H7 (cell line): ENCODE data around the gene LDLRAD4. TPM values are rescaled to one million over a fixed set of nuclear protein-coding genes. Genes with fewer than 3 reads are reported as not detected.

Experiments
- DNase-seq: peaks from one replicate; pipeline ENCODE4 v3.0.0; 2012
- H3K27me3 ChIP-seq: 2 replicates; pipeline ENCODE4 v1.6.0; 2011; ENCODE audit warnings: mild to moderate bottlenecking, low read length; ENCODE audit not compliant: control insufficient read depth, insufficient read depth
- H3K36me3 ChIP-seq: replicated peaks from 2 replicates; pipeline ENCODE4 v1.5.1; 2011; ENCODE audit warnings: low read length; ENCODE audit not compliant: control insufficient read depth, insufficient read depth
- H3K4me3 ChIP-seq: 2 replicates; pipeline ENCODE4 v1.5.1; 2011; ENCODE audit warnings: low read depth, mild to moderate bottlenecking, control low read depth, low read length, moderate library complexity; ENCODE audit not compliant: insufficient read depth
- total RNA-seq: library from RNA; depleted of rRNA; stranded (reverse); fragments of >200 nt; shearing (Covaris generic); gene quantifications from 2 replicates; pipeline ENCODE4 v1.2.3, GENCODE V29; 2014

Gene LDLRAD4
- total RNA-seq, 1 experiment from 2014 or later, result 21.0 TPM

DNA sequence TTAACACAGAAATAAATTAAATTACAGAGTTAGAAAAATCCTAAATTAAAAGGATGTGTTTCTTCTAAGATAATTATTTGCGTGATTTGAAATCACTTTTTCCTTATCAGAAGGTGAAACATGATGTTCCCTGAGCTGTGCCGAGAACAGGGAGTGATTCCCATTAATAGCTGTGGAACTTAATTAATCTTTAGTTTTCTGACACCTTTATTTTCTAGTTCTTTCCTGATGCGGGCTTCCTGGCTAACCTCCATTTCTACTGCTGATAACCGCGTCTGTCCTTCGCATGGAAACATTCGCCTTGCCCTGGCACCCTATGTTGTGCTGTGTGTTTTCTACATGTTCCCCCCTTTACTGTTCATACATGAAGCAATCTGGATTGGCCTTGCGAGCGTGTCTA, 334.9 kb downstream of the LDLRAD4 start:
- Histone ChIP-seq H3K4me3 (no peak overlapping the region), H3K27me3 (no peaks in the 10 kb centered on the region), H3K36me3 (no peaks in the 10 kb centered on the region)
- DNase-seq, result no peak

GRCh38 chr18:13555192-13555591, 336.6 kb downstream of the LDLRAD4 start:
- Histone ChIP-seq H3K27me3 (no peaks in the 10 kb centered on the region), H3K36me3 (no peaks in the 10 kb centered on the region), H3K4me3 (no peak overlapping the region)
- DNase-seq, result no peak

DNA sequence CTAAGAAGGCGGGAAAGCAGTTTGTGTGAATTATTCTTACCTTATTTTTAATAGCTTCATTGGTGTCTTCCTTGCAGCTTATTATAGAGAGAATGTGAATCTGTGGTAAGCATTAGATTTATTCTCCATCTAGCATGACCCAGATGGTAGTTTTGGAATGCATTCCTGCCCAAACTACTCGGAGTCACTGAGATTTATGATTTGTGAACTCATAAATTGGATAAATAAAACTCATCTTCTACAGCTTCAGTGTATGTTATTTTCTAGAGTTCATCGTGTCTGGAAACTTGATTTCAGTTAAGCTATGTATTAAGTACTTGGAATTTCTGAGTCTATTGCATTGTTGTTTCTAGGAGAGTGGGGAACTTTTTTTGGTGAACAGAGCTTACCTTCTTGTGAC, 337.3 kb downstream of the LDLRAD4 start:
- Histone ChIP-seq H3K4me3 (no peak overlapping the region), H3K27me3 (no peaks in the 10 kb centered on the region), H3K36me3 (no peaks in the 10 kb centered on the region)
- no peak for DNase-seq

DNA sequence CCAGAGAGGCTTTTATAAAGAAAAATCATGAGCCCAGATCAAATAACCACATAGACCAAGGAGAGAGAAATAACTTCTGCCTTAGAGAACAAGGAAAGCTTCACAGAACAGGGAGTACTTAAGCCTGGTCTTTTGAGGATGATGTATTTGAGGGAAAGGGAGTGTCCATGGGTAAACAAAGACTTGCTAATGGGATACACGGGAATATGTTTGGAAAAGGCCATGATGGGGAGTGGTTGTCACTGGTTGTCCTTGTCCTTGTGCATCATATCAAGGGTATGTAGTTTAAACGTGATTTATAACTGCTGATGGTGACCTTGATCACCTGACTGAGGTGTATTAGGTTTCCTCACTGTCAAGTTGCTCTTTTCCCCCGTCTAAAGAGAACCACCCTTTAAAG, 337.9 kb downstream of the LDLRAD4 start:
- Histone ChIP-seq H3K4me3 (no peak overlapping the region), H3K36me3 (no peaks in the 10 kb centered on the region)
- DNase-seq, result no peak

DNA sequence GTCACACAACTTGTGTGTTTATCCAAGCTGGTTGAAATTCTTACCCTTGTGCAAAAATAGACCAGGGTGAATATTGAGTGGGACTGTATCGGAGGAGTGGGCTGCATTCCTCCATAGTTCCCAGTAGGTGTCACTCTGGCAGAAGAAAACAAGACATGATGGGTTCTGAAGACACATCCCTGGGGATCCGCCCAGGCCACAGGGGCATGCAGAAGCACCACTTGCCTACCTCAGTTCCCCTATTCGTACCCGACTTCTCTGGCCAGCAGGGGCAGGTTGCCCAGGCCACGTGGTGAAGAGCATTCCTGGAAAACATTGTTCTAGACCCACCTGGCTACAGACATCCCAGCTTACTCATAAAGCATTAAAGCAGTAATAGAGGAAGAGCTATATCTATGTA, 339.6 kb downstream of the LDLRAD4 start:
- Histone ChIP-seq H3K4me3 (no peak overlapping the region), H3K27me3 (no peaks in the 10 kb centered on the region), H3K36me3 (no peaks in the 10 kb centered on the region)
- peak; percentile 84 for DNase-seq

More for the DNA sequence above, 337.9 kb downstream of the LDLRAD4 start:
- H3K27me3 ChIP-seq, result no peaks in the 10 kb centered on the region

- DNase-seq, result no peak
- Histone ChIP-seq H3K4me3 (no peak overlapping the region), H3K36me3 (no peaks in the 10 kb centered on the region), H3K27me3 (no peaks in the 10 kb centered on the region)
Measured at GRCh38 chr18:13558790-13559189, 340.2 kb downstream of the LDLRAD4 start.

GRCh38 chr18:13559754-13560153, 341.2 kb downstream of the LDLRAD4 start:
- H3K27me3 ChIP-seq, result no peaks in the 10 kb centered on the region
- H3K4me3 ChIP-seq, result no peak overlapping the region
- DNase-seq, result no peak
- no peaks in the 10 kb centered on the region for H3K36me3 ChIP-seq

DNA sequence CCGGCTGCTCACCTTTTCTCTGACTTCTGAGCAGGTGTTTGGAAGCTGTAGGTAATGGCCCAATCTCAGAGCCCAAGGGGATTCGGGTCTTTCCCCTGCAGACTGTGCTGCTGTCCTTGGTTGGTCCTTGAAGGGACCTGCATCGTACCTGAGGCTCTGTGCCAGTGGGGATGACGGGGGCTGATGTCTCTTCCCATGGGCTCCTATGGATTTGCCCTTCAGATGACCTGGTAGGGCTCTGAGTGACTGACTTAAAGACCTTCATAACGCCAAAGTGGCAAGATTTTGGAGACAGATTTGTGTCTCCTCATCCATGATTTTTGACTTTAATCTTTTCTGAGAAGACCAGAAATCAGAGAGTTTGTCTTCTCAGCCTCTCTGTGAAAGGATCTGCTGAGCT, 341.7 kb downstream of the LDLRAD4 start:
- Histone ChIP-seq H3K27me3 (no peaks in the 10 kb centered on the region), H3K36me3 (no peaks in the 10 kb centered on the region), H3K4me3 (no peak overlapping the region)
- no peak for DNase-seq

DNA sequence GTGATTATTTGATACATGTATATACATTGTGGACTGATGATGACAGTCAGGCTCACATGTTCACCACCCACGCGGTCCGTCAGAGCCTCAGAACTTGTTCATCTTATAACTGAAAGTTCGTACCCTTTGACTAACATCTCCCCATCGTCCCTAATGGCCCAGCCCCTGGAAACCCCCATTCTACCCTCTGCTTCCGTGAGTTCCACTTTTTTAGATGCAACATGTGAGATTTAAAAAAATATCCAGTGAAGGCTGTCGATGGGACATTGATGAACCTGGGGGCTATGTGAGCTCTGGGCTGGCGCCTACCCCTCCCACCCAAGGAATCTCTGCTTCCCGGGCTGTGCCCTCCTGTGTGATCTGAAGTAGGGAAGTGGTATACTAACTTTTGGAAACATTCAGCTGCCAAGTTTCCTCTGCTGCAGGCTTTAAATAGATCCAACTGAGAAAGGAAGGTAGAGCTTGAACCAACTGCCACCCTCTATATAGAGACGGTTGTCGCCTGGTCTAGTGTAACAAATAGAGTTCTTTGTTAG, 344.0 kb downstream of the LDLRAD4 start:
- Histone ChIP-seq H3K27me3 (no peaks in the 10 kb centered on the region), H3K36me3 (no peaks in the 10 kb centered on the region), H3K4me3 (no peak overlapping the region)
- peak; percentile 46 for DNase-seq

GRCh38 chr18:13563390-13563805, 344.8 kb downstream of the LDLRAD4 start:
- H3K27me3 ChIP-seq, result no peaks in the 10 kb centered on the region
- no peaks in the 10 kb centered on the region for H3K36me3 ChIP-seq
- DNase-seq, result no peak
- no peak overlapping the region for H3K4me3 ChIP-seq

DNA sequence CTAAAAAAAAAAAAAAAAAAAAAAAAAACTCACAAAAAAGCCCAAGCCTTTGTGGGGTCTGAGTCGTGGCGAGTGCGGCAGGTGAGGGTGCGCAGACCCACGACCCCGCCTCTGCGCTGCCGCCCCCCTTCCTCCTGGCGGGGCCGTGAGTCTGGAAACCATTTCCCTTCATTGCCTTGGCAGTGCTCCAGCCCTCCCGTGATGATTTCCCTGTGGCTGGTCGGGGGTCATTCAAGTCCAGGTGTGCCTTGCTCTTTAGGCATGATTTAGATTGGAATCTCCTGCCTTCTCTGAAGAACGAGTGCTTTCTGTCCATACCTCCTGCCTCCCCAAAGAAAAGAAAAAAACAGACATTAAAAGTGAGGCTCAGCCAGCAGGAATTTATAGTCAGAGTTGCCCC, 346.0 kb downstream of the LDLRAD4 start:
- Histone ChIP-seq H3K4me3 (no peak overlapping the region), H3K36me3 (no peaks in the 10 kb centered on the region)
- DNase-seq, result peak; percentile 41

GRCh38 chr18:13565228-13565627, 346.7 kb downstream of the LDLRAD4 start:
- H3K27me3 ChIP-seq, result no peaks in the 10 kb centered on the region
- H3K4me3 ChIP-seq, result no peak overlapping the region
- no peaks in the 10 kb centered on the region for H3K36me3 ChIP-seq
- DNase-seq, result no peak

More for the DNA sequence above, 346.0 kb downstream of the LDLRAD4 start:
- no peaks in the 10 kb centered on the region for H3K27me3 ChIP-seq

DNA sequence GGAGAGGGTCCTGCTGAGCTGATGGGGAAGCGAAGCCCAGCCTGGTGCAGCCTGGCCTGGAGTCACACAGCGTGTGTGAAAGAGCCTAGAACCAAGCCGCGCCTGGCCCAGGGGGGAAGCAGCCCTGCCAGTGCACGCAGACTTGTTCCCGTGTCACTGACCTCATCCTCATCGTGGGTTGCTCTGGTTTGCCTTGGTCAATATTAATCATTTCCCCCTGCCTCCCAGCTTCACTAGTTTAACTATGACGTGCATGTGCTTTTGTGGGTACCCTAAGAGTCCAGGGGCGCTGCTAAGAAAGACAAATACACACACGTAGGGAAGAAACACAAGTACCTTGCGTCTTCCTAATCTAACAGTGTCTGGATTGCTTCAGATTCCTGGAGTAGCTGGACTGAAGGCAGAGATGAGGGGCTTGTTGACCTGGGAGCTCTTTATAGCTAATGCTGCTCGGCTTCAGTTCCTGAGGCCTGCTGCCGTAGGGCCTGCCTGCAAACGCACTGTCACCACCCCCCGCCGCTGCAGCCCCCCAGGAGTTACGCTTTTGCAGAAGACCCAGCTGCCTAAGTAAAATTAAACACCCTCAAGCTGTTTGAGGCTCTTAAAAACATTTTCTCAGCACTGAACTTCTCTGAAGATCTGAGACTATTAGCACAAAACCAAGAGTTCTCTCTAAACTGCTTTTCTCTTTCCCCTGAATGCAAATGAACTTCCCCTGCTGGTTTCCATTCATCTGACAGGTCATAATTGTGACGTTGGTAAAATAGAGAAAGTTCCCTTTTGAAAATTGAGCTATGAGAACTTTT, 348.6 kb downstream of the LDLRAD4 start:
- H3K4me3 ChIP-seq, result no peak overlapping the region
- H3K27me3 ChIP-seq, result no peaks in the 10 kb centered on the region
- H3K36me3 ChIP-seq, result no peaks in the 10 kb centered on the region
- peak; percentile 62 for DNase-seq

DNA sequence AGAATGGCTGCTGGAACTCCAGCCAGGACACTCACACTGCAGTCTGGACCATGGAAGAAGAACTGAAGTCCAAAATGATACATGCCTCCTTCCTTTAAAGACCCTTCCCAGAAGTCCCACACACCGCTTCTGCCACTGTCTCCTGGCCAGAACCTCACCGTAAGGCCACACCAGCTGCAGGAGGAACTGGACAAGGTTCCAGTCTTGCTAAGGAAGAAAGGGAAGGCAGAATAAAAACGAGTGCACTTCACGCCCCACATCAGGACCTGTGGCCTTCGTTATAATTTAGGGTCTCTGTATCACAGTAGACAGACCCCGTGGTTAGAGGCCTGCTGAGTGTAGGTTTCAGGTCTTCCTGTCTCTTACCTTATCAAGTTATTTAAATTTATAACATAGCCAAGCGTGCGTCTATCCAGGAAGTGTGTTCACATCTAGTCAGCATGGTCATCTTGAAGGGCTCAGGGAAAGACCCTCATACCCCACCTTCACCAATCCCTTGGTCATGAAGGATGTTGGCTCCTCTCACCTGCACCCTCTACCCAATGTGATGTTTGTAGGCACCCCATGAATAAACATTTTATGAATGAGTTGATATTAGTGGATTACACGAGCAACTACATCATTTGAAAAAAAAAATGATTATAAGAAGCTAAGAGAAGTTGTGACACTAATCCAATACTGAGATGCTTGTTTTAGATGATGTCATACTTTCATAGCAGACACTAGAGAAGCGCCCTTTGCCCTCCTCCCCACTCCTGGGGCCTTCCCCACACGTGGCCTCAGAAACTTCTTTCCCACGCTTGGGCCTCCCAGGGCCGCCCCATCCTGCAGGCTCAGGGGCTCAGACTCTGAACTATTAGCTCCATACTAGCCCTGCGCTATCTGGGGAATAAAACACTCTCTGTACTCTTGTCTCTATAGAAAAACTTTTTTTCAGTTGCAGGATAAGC, 350.2 kb downstream of the LDLRAD4 start:
- Histone ChIP-seq H3K36me3 (no peaks in the 10 kb centered on the region), H3K27me3 (no peaks in the 10 kb centered on the region), H3K4me3 (no peak overlapping the region)
- no peak for DNase-seq

GRCh38 chr18:13570216-13570615, 351.7 kb downstream of the LDLRAD4 start:
- no peaks in the 10 kb centered on the region for H3K27me3 ChIP-seq
- H3K36me3 ChIP-seq, result no peaks in the 10 kb centered on the region
- H3K4me3 ChIP-seq, result no peak overlapping the region
- no peak for DNase-seq
